ENCODE data around the gene IL5RA.

The IL5RA gene

DNA sequence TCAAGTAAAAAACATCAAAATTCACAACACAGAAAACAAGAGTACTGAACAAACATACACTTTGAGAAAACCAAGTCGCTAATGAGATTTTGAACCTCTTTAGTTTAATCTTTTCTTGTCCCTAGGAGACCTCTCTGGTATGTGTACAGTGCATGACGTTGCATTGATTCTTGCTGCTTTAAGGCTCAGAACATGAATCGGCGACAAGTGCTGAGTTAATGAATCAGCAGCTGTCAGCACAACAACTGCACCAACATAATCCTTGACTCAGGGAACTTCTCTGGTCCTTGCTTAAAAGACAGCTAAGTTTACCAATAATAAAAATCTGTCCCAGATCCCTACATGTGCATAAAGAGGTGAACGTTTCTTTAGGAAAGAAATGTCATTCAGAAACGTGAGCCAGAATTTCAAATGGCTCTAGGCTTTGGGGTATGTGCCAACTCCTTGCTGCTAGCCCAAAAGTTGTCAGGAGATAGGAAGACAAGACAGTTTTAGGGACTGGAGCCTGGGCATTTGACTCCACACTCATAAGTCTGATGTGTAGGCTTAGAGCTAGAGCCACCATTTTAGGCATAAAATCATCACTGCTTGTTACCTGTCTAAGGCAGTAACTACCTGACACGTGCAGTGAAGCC lies 86.9 kb downstream of the IL5RA start:
- DNase-seq (ENCODE audit: low read depth), result no peak
- in situ Hi-C loops (cut with HindIII; ENCODE audit: low sequenced_read_pairs), result no loop called here
- no peak overlapping the region for H3K4me3 ChIP-seq (ENCODE audit: low read depth, low read length)
- TF ChIP-seq, protein P1, sequence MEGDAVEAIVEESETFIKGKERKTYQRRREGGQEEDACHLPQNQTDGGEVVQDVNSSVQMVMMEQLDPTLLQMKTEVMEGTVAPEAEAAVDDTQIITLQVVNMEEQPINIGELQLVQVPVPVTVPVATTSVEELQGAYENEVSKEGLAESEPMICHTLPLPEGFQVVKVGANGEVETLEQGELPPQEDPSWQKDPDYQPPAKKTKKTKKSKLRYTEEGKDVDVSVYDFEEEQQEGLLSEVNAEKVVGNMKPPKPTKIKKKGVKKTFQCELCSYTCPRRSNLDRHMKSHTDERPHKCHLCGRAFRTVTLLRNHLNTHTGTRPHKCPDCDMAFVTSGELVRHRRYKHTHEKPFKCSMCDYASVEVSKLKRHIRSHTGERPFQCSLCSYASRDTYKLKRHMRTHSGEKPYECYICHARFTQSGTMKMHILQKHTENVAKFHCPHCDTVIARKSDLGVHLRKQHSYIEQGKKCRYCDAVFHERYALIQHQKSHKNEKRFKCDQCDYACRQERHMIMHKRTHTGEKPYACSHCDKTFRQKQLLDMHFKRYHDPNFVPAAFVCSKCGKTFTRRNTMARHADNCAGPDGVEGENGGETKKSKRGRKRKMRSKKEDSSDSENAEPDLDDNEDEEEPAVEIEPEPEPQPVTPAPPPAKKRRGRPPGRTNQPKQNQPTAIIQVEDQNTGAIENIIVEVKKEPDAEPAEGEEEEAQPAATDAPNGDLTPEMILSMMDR (IDR thresholded peaks at IDR 0.05; ENCODE audit: low read depth, low read length, missing control alignments), result no peak

DNA sequence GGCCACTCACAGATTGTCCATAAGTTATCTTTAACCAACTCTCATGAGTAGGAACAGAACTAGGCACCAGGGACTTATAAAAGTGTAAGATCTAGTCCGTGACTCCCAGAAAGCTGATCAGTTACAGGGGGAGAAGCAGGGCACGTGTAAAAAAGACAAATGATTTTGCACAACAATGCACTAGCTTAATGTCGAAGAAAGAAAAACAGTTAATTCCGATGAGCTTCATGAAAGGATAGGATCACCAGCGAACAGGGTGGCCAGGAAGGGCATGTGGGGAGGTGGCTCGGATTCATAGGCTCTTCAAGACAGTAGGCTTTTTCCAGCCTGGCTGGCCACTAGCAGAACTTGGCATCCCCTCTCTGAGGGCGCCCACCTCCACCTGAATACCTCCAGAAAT lies 90.0 kb downstream of the IL5RA start:
- DNase-seq (ENCODE audit: low read depth), result no peak
- no peak overlapping the region for H3K4me3 ChIP-seq (ENCODE audit: low read depth, low read length)
- TF ChIP-seq, protein P1 (IDR thresholded peaks at IDR 0.05; ENCODE audit: low read depth, low read length, missing control alignments), result no peak
- in situ Hi-C loops (cut with HindIII; ENCODE audit: low sequenced_read_pairs), result no loop called here
